ENCODE results near the gene DENND6A.
"Not testable (repeated sequence)": the region's sequence is repeated elsewhere in the genome, so short reads cannot be mapped to it uniquely, and the experiment has no call there.

DENND6A gene

GRCh38 chr3:57624801-57625200 is 68.1 kb downstream of the DENND6A start:
- Mint-ChIP-seq H3K36me3 (ENCODE audit: low read depth) (peaks cover 65% of the 10 kb centered on the region), H3K27me3 (ENCODE audit: low read depth, poor library complexity) (no peaks in the 10 kb centered on the region), H3K4me3 (no peak overlapping the region), H3K9me3 (no peaks in the 10 kb centered on the region), H3K4me1 (no peaks in the 10 kb centered on the region), H3K27ac (no peak overlapping the region)
- no peak for DNase-seq
- TF ChIP-seq, protein P1, sequence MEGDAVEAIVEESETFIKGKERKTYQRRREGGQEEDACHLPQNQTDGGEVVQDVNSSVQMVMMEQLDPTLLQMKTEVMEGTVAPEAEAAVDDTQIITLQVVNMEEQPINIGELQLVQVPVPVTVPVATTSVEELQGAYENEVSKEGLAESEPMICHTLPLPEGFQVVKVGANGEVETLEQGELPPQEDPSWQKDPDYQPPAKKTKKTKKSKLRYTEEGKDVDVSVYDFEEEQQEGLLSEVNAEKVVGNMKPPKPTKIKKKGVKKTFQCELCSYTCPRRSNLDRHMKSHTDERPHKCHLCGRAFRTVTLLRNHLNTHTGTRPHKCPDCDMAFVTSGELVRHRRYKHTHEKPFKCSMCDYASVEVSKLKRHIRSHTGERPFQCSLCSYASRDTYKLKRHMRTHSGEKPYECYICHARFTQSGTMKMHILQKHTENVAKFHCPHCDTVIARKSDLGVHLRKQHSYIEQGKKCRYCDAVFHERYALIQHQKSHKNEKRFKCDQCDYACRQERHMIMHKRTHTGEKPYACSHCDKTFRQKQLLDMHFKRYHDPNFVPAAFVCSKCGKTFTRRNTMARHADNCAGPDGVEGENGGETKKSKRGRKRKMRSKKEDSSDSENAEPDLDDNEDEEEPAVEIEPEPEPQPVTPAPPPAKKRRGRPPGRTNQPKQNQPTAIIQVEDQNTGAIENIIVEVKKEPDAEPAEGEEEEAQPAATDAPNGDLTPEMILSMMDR (IDR thresholded peaks at IDR 0.05), result no peak

DNA sequence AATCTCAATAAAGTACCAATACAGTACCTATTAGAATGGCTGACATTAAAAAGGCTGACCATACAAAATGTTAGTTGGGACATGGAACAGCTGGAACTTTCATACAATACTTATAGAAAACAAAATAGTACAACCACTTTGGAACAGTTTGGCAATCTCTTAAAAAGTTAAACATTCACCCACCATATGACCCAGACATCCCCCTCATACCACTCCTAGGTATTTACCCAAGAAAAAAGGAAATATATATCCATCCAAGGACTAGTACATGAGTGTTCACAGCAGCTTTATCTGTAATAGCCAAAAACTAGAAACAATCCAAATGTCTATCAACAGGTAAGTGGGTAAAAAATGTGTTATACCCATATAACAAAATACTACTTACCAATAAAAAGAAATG is 70.5 kb downstream of the DENND6A start:
- DNase-seq, result no peak
- peaks cover 55% of the 10 kb centered on the region for H3K36me3 Mint-ChIP-seq (ENCODE audit: low read depth)
- H3K9me3 Mint-ChIP-seq, result no peaks in the 10 kb centered on the region
- no peaks in the 10 kb centered on the region for H3K27me3 Mint-ChIP-seq (ENCODE audit: low read depth, poor library complexity)
- H3K27ac Mint-ChIP-seq, result peak overlapping the region; percentile 37
- H3K4me3 Mint-ChIP-seq, result no peak overlapping the region
- TF ChIP-seq, protein P1 (IDR thresholded peaks at IDR 0.05), result no peak
- no peaks in the 10 kb centered on the region for H3K4me1 Mint-ChIP-seq

GRCh38 chr3:57617739-57618138 is 75.1 kb downstream of the DENND6A start:
- Mint-ChIP-seq H3K27ac (no peak overlapping the region), H3K9me3 (peaks cover 4% of the 10 kb centered on the region), H3K36me3 (ENCODE audit: low read depth) (peaks cover 18% of the 10 kb centered on the region), H3K4me1 (no peaks in the 10 kb centered on the region), H3K4me3 (no peak overlapping the region), H3K27me3 (ENCODE audit: low read depth, poor library complexity) (no peaks in the 10 kb centered on the region)
- TF ChIP-seq, protein P1 (IDR thresholded peaks at IDR 0.05), result no peak
- DNase-seq, result no peak

DNA sequence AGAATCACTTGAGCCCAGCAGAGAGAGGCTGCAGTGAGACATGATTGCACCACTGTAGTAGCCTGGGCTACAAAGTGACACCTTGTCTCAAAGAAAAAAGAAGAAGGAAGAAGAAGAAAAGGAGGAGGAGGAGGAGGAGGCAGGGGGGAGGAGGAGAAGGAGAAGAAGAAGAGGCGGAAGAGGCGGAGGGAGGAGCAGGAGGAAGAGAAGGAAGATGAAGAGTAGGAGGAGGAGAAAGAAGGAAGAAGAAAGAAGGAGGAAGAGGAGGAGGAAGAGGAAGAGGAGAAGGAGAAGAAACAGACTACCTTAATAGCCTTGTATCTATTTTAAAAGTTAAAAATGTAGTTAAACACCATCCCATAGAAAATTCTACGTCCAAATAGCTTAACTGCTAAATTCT is 76.6 kb downstream of the DENND6A start:
- Mint-ChIP-seq H3K4me1 (no peaks in the 10 kb centered on the region), H3K36me3 (ENCODE audit: low read depth) (peaks cover 23% of the 10 kb centered on the region), H3K4me3 (no peak overlapping the region), H3K27me3 (ENCODE audit: low read depth, poor library complexity) (no peaks in the 10 kb centered on the region), H3K27ac (no peak overlapping the region), H3K9me3 (peaks cover 17% of the 10 kb centered on the region)
- no peak for DNase-seq
- TF ChIP-seq, protein P1 (IDR thresholded peaks at IDR 0.05), result no peak

DNA sequence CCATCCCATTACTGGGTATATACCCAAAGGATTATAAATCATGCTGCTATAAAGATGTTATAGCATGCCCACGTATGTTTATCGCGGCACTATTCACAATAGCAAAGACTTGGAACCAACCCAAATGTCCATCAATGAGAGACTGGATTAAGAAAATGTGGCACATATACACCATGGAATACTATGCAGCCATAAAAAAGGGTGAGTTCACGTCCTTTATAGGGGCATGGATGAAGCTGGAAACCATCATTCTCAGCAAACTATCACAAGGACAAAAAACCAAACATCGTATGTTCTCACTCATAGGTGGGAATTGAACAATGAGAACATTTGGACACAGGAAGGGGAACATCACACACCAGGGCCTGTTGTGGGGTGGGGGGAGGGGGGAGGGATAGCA is 81.0 kb downstream of the DENND6A start:
- H3K27ac Mint-ChIP-seq; H3K4me3 Mint-ChIP-seq; H3K27me3 Mint-ChIP-seq (ENCODE audit: low read depth, poor library complexity); H3K4me1 Mint-ChIP-seq; DNase-seq: not testable (repeated sequence)
- H3K36me3 Mint-ChIP-seq (ENCODE audit: low read depth), result peaks cover 45% of the 10 kb centered on the region
- peaks cover 55% of the 10 kb centered on the region for H3K9me3 Mint-ChIP-seq

GRCh38 chr3:57605683-57606082 is 87.2 kb downstream of the DENND6A start:
- peaks cover 72% of the 10 kb centered on the region for H3K36me3 Mint-ChIP-seq (ENCODE audit: low read depth)
- H3K4me3 Mint-ChIP-seq, result no peak overlapping the region
- H3K4me1 Mint-ChIP-seq, result no peaks in the 10 kb centered on the region
- DNase-seq, result no peak
- H3K27me3 Mint-ChIP-seq (ENCODE audit: low read depth, poor library complexity), result peaks cover 3% of the 10 kb centered on the region
- TF ChIP-seq, protein P1 (IDR thresholded peaks at IDR 0.05), result no peak
- peaks cover 57% of the 10 kb centered on the region for H3K9me3 Mint-ChIP-seq
- no peak overlapping the region for H3K27ac Mint-ChIP-seq
